Astrocyte (in vitro differentiated cells and primary cell): ENCODE measurements around the gene FBXL13. TPM values are rescaled to one million over a fixed set of nuclear protein-coding genes. Genes with fewer than 3 reads are reported as not detected.
A peak's percentile ranks its signal among the peaks of the same experiment; 100 is the strongest.

ENCODE experiments used
- DNase-seq: peaks from one replicate; pipeline ENCODE4 v3.0.0-alpha.2; 2010; ENCODE audit warnings: low read depth
- FAIRE-seq: peaks from 2 replicates; lab custom pipeline; 2011; peaks lifted over from hg19 to GRCh38; lab: Jason Lieb, UNC
- H2AFZ ChIP-seq: 2 replicates; pipeline ENCODE4 v1.6.0; 2012; ENCODE audit warnings: low read depth, low read length, inconsistent platforms
- H3K27ac ChIP-seq: 2 replicates; pipeline ENCODE4 v1.5.1; 2011; ENCODE audit warnings: low read depth, low read length, inconsistent platforms
- H3K27me3 ChIP-seq: 2 replicates; pipeline ENCODE4 v1.6.0; 2011; ENCODE audit warnings: low read length, inconsistent platforms; ENCODE audit not compliant: insufficient read depth
- H3K36me3 ChIP-seq: 2 replicates; pipeline ENCODE4 v1.5.1; 2011; ENCODE audit warnings: low read length, inconsistent platforms; ENCODE audit not compliant: insufficient read depth
- H3K4me1 ChIP-seq: 2 replicates; pipeline ENCODE4 v1.5.1; 2011; ENCODE audit warnings: low read length, inconsistent platforms; ENCODE audit not compliant: insufficient read depth
- H3K4me2 ChIP-seq: 2 replicates; pipeline ENCODE4 v1.6.0; 2012; ENCODE audit warnings: low read length, inconsistent platforms
- H3K4me3 ChIP-seq: 2 replicates; pipeline ENCODE4 v1.5.1; 2011; ENCODE audit warnings: low read depth, mild to moderate bottlenecking, low read length, inconsistent platforms; ENCODE audit not compliant: insufficient read depth
- H3K79me2 ChIP-seq: 2 replicates; pipeline ENCODE4 v1.6.0; 2012; ENCODE audit warnings: mild to moderate bottlenecking, low read length, inconsistent platforms; ENCODE audit not compliant: insufficient read depth
- H3K9ac ChIP-seq: 2 replicates; pipeline ENCODE4 v1.6.0; 2012; ENCODE audit warnings: mild to moderate bottlenecking, low read length, inconsistent platforms
- H3K9me3 ChIP-seq: 2 replicates; pipeline ENCODE4 v1.5.1; 2012; ENCODE audit warnings: low read depth, mild to moderate bottlenecking, low read length, inconsistent platforms; ENCODE audit not compliant: insufficient read depth
- H4K20me1 ChIP-seq: 2 replicates; pipeline ENCODE4 v1.6.0; 2012; ENCODE audit warnings: low read length, inconsistent platforms; ENCODE audit not compliant: insufficient read depth
- H3K27ac Mint-ChIP-seq: one replicate; pipeline ENCODE4 v1.8.0; 2021; ENCODE audit warnings: mild to moderate bottlenecking, mixed read lengths; ENCODE audit not compliant: unreplicated experiment
- H3K27me3 Mint-ChIP-seq: one replicate; pipeline ENCODE4 v1.8.0; 2021; ENCODE audit warnings: low read depth, mixed read lengths; ENCODE audit not compliant: unreplicated experiment
- H3K36me3 Mint-ChIP-seq: one replicate; pipeline ENCODE4 v1.8.0; 2021; ENCODE audit warnings: low read depth, mixed read lengths; ENCODE audit not compliant: unreplicated experiment
- H3K4me1 Mint-ChIP-seq: one replicate; pipeline ENCODE4 v1.8.0; 2021; ENCODE audit warnings: low read depth, mixed read lengths; ENCODE audit not compliant: unreplicated experiment
- H3K4me3 Mint-ChIP-seq: one replicate; pipeline ENCODE4 v1.8.0; 2021; ENCODE audit warnings: mild to moderate bottlenecking, moderate library complexity, mixed read lengths; ENCODE audit not compliant: unreplicated experiment
- H3K9me3 Mint-ChIP-seq: one replicate; pipeline ENCODE4 v1.8.0; 2021; ENCODE audit warnings: mild to moderate bottlenecking, mixed read lengths; ENCODE audit not compliant: unreplicated experiment
- CTCF ChIP-seq: IDR thresholded peaks from 2 replicates; pipeline ENCODE4 v1.5.1; 2011; ENCODE audit warnings: low read depth, mild to moderate bottlenecking, inconsistent platforms, low read length, moderate library complexity; ENCODE audit not compliant: insufficient read depth
- EZH2 ChIP-seq: IDR thresholded peaks from 2 replicates; pipeline ENCODE4 v1.6.1; 2012; ENCODE audit warnings: mild to moderate bottlenecking, low read length, inconsistent platforms; ENCODE audit not compliant: insufficient read depth
- total RNA-seq: library from RNA; stranded (reverse); gene quantifications from 2 replicates; pipeline ENCODE4 v1.2.1, GENCODE V29; 2021

Gene FBXL13
- total RNA-seq, 1 donor from 2014 or later = 1.2 TPM

- H3K36me3 ChIP-seq = peaks cover 8% of the 10 kb centered on the region
- Mint-ChIP-seq H3K9me3 (no peaks in the 10 kb centered on the region), H3K4me1 (peaks cover 28% of the 10 kb centered on the region), H3K27me3 (no peaks in the 10 kb centered on the region), H3K36me3 (no peaks in the 10 kb centered on the region), H3K4me3 (no peak overlapping the region), H3K27ac (peak overlapping the region; percentile 45)
- no peak overlapping the region for H2AFZ ChIP-seq
- peak; percentile 94 for FAIRE-seq
- peaks cover 40% of the 10 kb centered on the region for H3K4me1 ChIP-seq
- H3K9me3 ChIP-seq = no peaks in the 10 kb centered on the region
- H3K4me3 ChIP-seq = peak overlapping the region; percentile 17
- peaks cover 5% of the 10 kb centered on the region for H4K20me1 ChIP-seq
- peaks cover 82% of the 10 kb centered on the region for H3K79me2 ChIP-seq
- H3K27ac ChIP-seq = peak overlapping the region; percentile 80
- H3K27me3 ChIP-seq = no peaks in the 10 kb centered on the region
- peak overlapping the region; percentile 93 for H3K9ac ChIP-seq
- H3K4me2 ChIP-seq = peak overlapping the region; percentile 87
- TF ChIP-seq CTCF (no peak), EZH2 (no peak)
- peak; percentile 89 for DNase-seq
These were observed 158.2 kb downstream of the FBXL13 start for GRCh38 chr7:102916426-102916825.

- peaks cover 65% of the 10 kb centered on the region for H3K79me2 ChIP-seq
- peaks cover 40% of the 10 kb centered on the region for H3K4me1 ChIP-seq
- peak overlapping the region; percentile 87 for H3K4me3 Mint-ChIP-seq
- H3K27ac ChIP-seq = peak overlapping the region; percentile 87
- H2AFZ ChIP-seq = no peak overlapping the region
- H3K4me1 Mint-ChIP-seq = peaks cover 28% of the 10 kb centered on the region
- peak overlapping the region; percentile 90 for H3K4me3 ChIP-seq
- H3K27me3 ChIP-seq = no peaks in the 10 kb centered on the region
- peak overlapping the region; percentile 87 for H3K4me2 ChIP-seq
- no peak for FAIRE-seq
- H3K9me3 ChIP-seq = no peaks in the 10 kb centered on the region
- peaks cover 4% of the 10 kb centered on the region for H3K36me3 Mint-ChIP-seq
- H4K20me1 ChIP-seq = peaks cover 5% of the 10 kb centered on the region
- no peaks in the 10 kb centered on the region for H3K27me3 Mint-ChIP-seq
- peaks cover 8% of the 10 kb centered on the region for H3K36me3 ChIP-seq
- DNase-seq = peak; percentile 91
- H3K9me3 Mint-ChIP-seq = no peaks in the 10 kb centered on the region
- H3K27ac Mint-ChIP-seq = no peak overlapping the region
- H3K9ac ChIP-seq = peak overlapping the region; percentile 93
- TF ChIP-seq CTCF = no peak
- no peak for TF ChIP-seq EZH2
These were observed 160.0 kb downstream of the FBXL13 start for GRCh38 chr7:102914585-102914984.

GRCh38 chr7:102913826-102914225 lies 160.8 kb downstream of the FBXL13 start:
- peak overlapping the region; percentile 87 for H3K4me2 ChIP-seq
- no peaks in the 10 kb centered on the region for H3K27me3 ChIP-seq
- peaks cover 37% of the 10 kb centered on the region for H3K4me1 ChIP-seq
- peak overlapping the region; percentile 87 for H3K4me3 Mint-ChIP-seq
- peak overlapping the region; percentile 93 for H3K9ac ChIP-seq
- H3K27ac ChIP-seq = peak overlapping the region; percentile 87
- peaks cover 58% of the 10 kb centered on the region for H3K79me2 ChIP-seq
- DNase-seq = no peak
- no peaks in the 10 kb centered on the region for H3K9me3 Mint-ChIP-seq
- TF ChIP-seq EZH2 (no peak), CTCF (no peak)
- H2AFZ ChIP-seq = no peak overlapping the region
- H4K20me1 ChIP-seq = peaks cover under 1% of the 10 kb centered on the region
- FAIRE-seq = no peak
- no peaks in the 10 kb centered on the region for H3K9me3 ChIP-seq
- peak overlapping the region; percentile 90 for H3K4me3 ChIP-seq
- H3K36me3 ChIP-seq = peaks cover 6% of the 10 kb centered on the region
- H3K36me3 Mint-ChIP-seq = peaks cover 4% of the 10 kb centered on the region
- no peak overlapping the region for H3K27ac Mint-ChIP-seq
- H3K4me1 Mint-ChIP-seq = peaks cover 23% of the 10 kb centered on the region
- H3K27me3 Mint-ChIP-seq = no peaks in the 10 kb centered on the region
